IPS DF 4.7 (cell line): Measurements from ENCODE around the gene EEA1.
"Not testable (repeated sequence)": the region's sequence is repeated elsewhere in the genome, so short reads cannot be mapped to it uniquely, and the experiment has no call there.

Experiments
- DNase-seq: peaks from one replicate; pipeline ENCODE4 v3.0.0-alpha.2; 2013; ENCODE audit warnings: low spot score; ENCODE audit errors: extremely low read depth

EEA1 gene

GRCh38 chr12:92753976-92754885 lies 174.9 kb downstream of the EEA1 start:
- no peak for DNase-seq

GRCh38 chr12:92749691-92750090 lies 179.4 kb downstream of the EEA1 start:
- not testable (repeated sequence) for DNase-seq

- no peak for DNase-seq
Observed at GRCh38 chr12:92747151-92747550, 181.9 kb downstream of the EEA1 start.

- no peak for DNase-seq
Observed at GRCh38 chr12:92745856-92746550, 183.1 kb downstream of the EEA1 start.

GRCh38 chr12:92743026-92743425 lies 186.1 kb downstream of the EEA1 start:
- DNase-seq, result no peak

- no peak for DNase-seq
Observed at GRCh38 chr12:92740411-92740810, 188.7 kb downstream of the EEA1 start.

GRCh38 chr12:92739113-92739512 lies 190.0 kb downstream of the EEA1 start:
- no peak for DNase-seq

GRCh38 chr12:92737855-92738850 lies 190.9 kb downstream of the EEA1 start:
- DNase-seq, result no peak

GRCh38 chr12:92736605-92737004 lies 192.5 kb downstream of the EEA1 start:
- no peak for DNase-seq

- no peak for DNase-seq
Observed at GRCh38 chr12:92735131-92735721, 193.9 kb downstream of the EEA1 start.

- DNase-seq, result no peak
Observed at GRCh38 chr12:92733661-92734060, 195.4 kb downstream of the EEA1 start.

GRCh38 chr12:92733181-92733580 lies 195.9 kb downstream of the EEA1 start:
- DNase-seq, result no peak

GRCh38 chr12:92732716-92733115 lies 196.4 kb downstream of the EEA1 start:
- DNase-seq, result no peak

GRCh38 chr12:92732216-92732615 lies 196.9 kb downstream of the EEA1 start:
- DNase-seq, result no peak

GRCh38 chr12:92730758-92731157 lies 198.3 kb downstream of the EEA1 start:
- no peak for DNase-seq

GRCh38 chr12:92729773-92730305 lies 199.3 kb downstream of the EEA1 start:
- no peak for DNase-seq

- DNase-seq, result no peak
Observed at GRCh38 chr12:92726850-92727249, 202.2 kb downstream of the EEA1 start.

- no peak for DNase-seq
Observed at GRCh38 chr12:92722897-92723296, 206.2 kb downstream of the EEA1 start.

- no peak for DNase-seq
Observed at GRCh38 chr12:92721656-92722055, 207.4 kb downstream of the EEA1 start.

- DNase-seq, result no peak
Observed at GRCh38 chr12:92721130-92721529, 208.0 kb downstream of the EEA1 start.
